Panc1 (cell line): ENCODE results near the gene IL1RAP. TPM values are rescaled to one million over a fixed set of nuclear protein-coding genes. Genes with fewer than 3 reads are reported as not detected.

Experiments
- ATAC-seq: fragments of 200-7000 bp; cut with Tn5 transposase; 2 replicates; pipeline ENCODE4 v1.9.1; 2020; ENCODE audit warnings: mild to moderate bottlenecking, moderate library complexity
- BruUV-seq: library from RNA; stranded (reverse); fragments of 400-500 nt; replicated peaks from 2 replicates; lab custom pipeline; 2021; lab: Mats Ljungman, UMichigan
- CTCF ChIA-PET: fragments of 300-600 bp; sonication (Branson Sonifier 250); formaldehyde crosslinking; loops from one replicate; lab custom pipeline; 2022; ENCODE audit warnings: antibody characterized with exemption; lab: Charles Lee
- POLR2A ChIA-PET: fragments of 300-600 bp; sonication (Branson Sonifier 250); formaldehyde crosslinking; loops from one replicate; lab custom pipeline; 2022; ENCODE audit warnings: antibody characterized with exemption; lab: Charles Lee
- DNase-seq: peaks from one replicate; pipeline ENCODE4 v3.0.0-alpha.2; 2010; ENCODE audit warnings: low read depth, low spot score
- H3K27ac ChIP-seq: 2 replicates; pipeline ENCODE4 v1.5.1; 2011; ENCODE audit warnings: mild to moderate bottlenecking, low read length, inconsistent platforms
- H3K27me3 ChIP-seq: fragments of 200-500 bp; sonication (Bioruptor generic); 2 replicates; pipeline ENCODE4 v1.6.0; 2014; ENCODE audit warnings: low read length, inconsistent platforms; ENCODE audit not compliant: control insufficient read depth, insufficient read depth
- H3K36me3 ChIP-seq: fragments of 200-500 bp; sonication (Bioruptor generic); 2 replicates; pipeline ENCODE4 v1.5.1; 2014; ENCODE audit warnings: inconsistent platforms, mild to moderate bottlenecking, low read length, moderate library complexity; ENCODE audit not compliant: control insufficient read depth, insufficient read depth
- H3K4me1 ChIP-seq: 2 replicates; pipeline ENCODE4 v1.5.1; 2011; ENCODE audit warnings: inconsistent platforms, mild to moderate bottlenecking, low read length, moderate library complexity; ENCODE audit not compliant: control insufficient read depth, insufficient read depth
- H3K4me3 ChIP-seq, 2 experiments: 2 replicates each; pipeline ENCODE4 v1.5.1; 2011 to 2012; ENCODE audit warnings: low read depth in 2 of 2, low read length in 2 of 2, mild to moderate bottlenecking in 2 of 2, inconsistent platforms in 1 of 2, moderate library complexity in 1 of 2
- H3K9me3 ChIP-seq: fragments of 200-500 bp; sonication (Bioruptor generic); 2 replicates; pipeline ENCODE4 v1.5.1; 2014; ENCODE audit warnings: low read depth, mild to moderate bottlenecking, inconsistent platforms, low read length, moderate library complexity; ENCODE audit not compliant: control insufficient read depth, insufficient read depth
- CTCF ChIP-seq: fragments of 450-650 bp; IDR thresholded peaks from 2 replicates; pipeline ENCODE4 v1.5.1; 2017; ENCODE audit warnings: mild to moderate bottlenecking
- POLR2AphosphoS5 ChIP-seq: IDR thresholded peaks from 2 replicates; pipeline ENCODE4 v1.6.1; 2012; ENCODE audit warnings: mild to moderate bottlenecking, low read depth, low read length, moderate library complexity
- REST ChIP-seq, 2 experiments: IDR thresholded peaks; 2 replicates each; pipeline ENCODE4 v1.6.1; 2011 to 2012; ENCODE audit warnings: low read depth in 2 of 2, control low read depth in 1 of 2, low read length in 1 of 2, mild to moderate bottlenecking in 1 of 2, moderate library complexity in 1 of 2; ENCODE audit not compliant: insufficient read depth in 1 of 2
- SIN3A ChIP-seq: IDR thresholded peaks from 2 replicates; pipeline ENCODE4 v1.6.1; 2012; ENCODE audit warnings: low read depth, mild to moderate bottlenecking, low read length, moderate library complexity, borderline replicate concordance; ENCODE audit not compliant: insufficient read depth
- TCF7L2 ChIP-seq: IDR thresholded peaks from 2 replicates; pipeline ENCODE4 v1.6.1; 2011; ENCODE audit warnings: mild to moderate bottlenecking, low read depth, low read length, inconsistent platforms
- in situ Hi-C: cut with HindIII; loops from 2 replicates; pipeline ENCODE4 v1.10.0; 2016; ENCODE audit warnings: low sequenced_read_pairs, low pct_unique_long_range_greater_than_20kb
- intact Hi-C: fragments of 100-400 bp; cut with micrococcal nuclease; formaldehyde crosslinking; loops from one replicate; pipeline ENCODE4 v1.10.0; 2022; ENCODE audit not compliant: unreplicated experiment
- total RNA-seq: library from RNA; stranded (reverse); gene quantifications from one replicate; pipeline ENCODE4 v1.2.1, GENCODE V29; 2021; ENCODE audit not compliant: unreplicated experiment

Gene IL1RAP
- total RNA-seq, 1 experiment from 2014 or later = 5.2 TPM

GRCh38 chr3:190671658-190672057, 157.8 kb downstream of the IL1RAP start:
- DNase-seq = no peak
- ChIA-PET POLR2A (no interaction called here), CTCF (no interaction called here)
- Histone ChIP-seq H3K4me3 (no peak overlapping the region), H3K27me3 (no peaks in the 10 kb centered on the region), H3K36me3 (no peaks in the 10 kb centered on the region), H3K9me3 (no peaks in the 10 kb centered on the region), H3K27ac (no peak overlapping the region), H3K4me1 (no peaks in the 10 kb centered on the region)
- BruUV-seq = no TSS peak
- in situ Hi-C loops (no loop called here), intact Hi-C loops (no loop called here)
- no peak for TF ChIP-seq CTCF
- no peak for TF ChIP-seq SIN3A
- TF ChIP-seq TCF7L2 = no peak
- no peak for TF ChIP-seq REST (IDR thresholded peaks at IDR 0.05; ENCODE audit: insufficient read depth in 1 of 2, low read depth in 2 of 2, low read length in 1 of 2)
- no peak for TF ChIP-seq POLR2AphosphoS5
- ATAC-seq = no peak

- intact Hi-C loops (no loop called here), in situ Hi-C loops (no loop called here)
- CTCF ChIA-PET = no interaction called here
- Histone ChIP-seq H3K27me3 (no peaks in the 10 kb centered on the region), H3K9me3 (no peaks in the 10 kb centered on the region), H3K36me3 (no peaks in the 10 kb centered on the region), H3K27ac (no peak overlapping the region), H3K4me3 (no peak overlapping the region), H3K4me1 (no peaks in the 10 kb centered on the region)
- POLR2A ChIA-PET = no interaction called here
- TF ChIP-seq TCF7L2 (no peak), REST (IDR thresholded peaks at IDR 0.05; ENCODE audit: insufficient read depth in 1 of 2, low read depth in 2 of 2, low read length in 1 of 2) (no peak), CTCF (no peak), SIN3A (no peak), POLR2AphosphoS5 (no peak)
- DNase-seq (no peak), ATAC-seq (no peak)
- no TSS peak for BruUV-seq
These were observed 159.3 kb downstream of the IL1RAP start for GRCh38 chr3:190673148-190673547.
